CD14-positive monocyte (primary cell): Measurements from ENCODE around the gene TUBB3. TPM values are rescaled to one million over a fixed set of nuclear protein-coding genes. Genes with fewer than 3 reads are reported as not detected.

Experiments
- DNase-seq, 3 donors: peaks; one replicate each; pipeline ENCODE4 v3.0.0-alpha.2; 2011 to 2022
- H2AFZ ChIP-seq: 2 replicates; pipeline ENCODE4 v1.6.0; 2012; ENCODE audit warnings: mild to moderate bottlenecking, low read depth, low read length, inconsistent platforms; ENCODE audit not compliant: insufficient read depth, poor library complexity, severe bottlenecking
- H3K27ac ChIP-seq, 2 donors: 1 replicate in 1 of 2; 2 replicates in 1 of 2; pipeline ENCODE4 v1.5.1; 2012 to 2013; ENCODE audit warnings: low read length in 2 of 2, control low read depth in 1 of 2, inconsistent platforms in 1 of 2, low read depth in 1 of 2, mild to moderate bottlenecking in 1 of 2
- H3K27me3 ChIP-seq, 2 donors: one replicate each; pipeline versions ENCODE4 v1.6.0 to v1.6.1; 2011 to 2013; ENCODE audit warnings: low read length in 2 of 2; ENCODE audit not compliant: control insufficient read depth in 2 of 2, insufficient read depth in 2 of 2
- H3K36me3 ChIP-seq, 2 donors: replicated peaks in 1 of 2; 1 replicate in 1 of 2; 2 replicates in 1 of 2; pipeline versions ENCODE4 v1.5.1 to v1.6.1; 2012 to 2013; ENCODE audit warnings: low read length in 2 of 2, control low read depth in 1 of 2, inconsistent platforms in 1 of 2, mild to moderate bottlenecking in 1 of 2; ENCODE audit not compliant: insufficient read depth in 2 of 2, control insufficient read depth in 1 of 2
- H3K4me1 ChIP-seq, 2 donors: 1 replicate in 1 of 2; 2 replicates in 1 of 2; pipeline versions ENCODE4 v1.5.1 to v1.6.1; 2012 to 2013; ENCODE audit warnings: low read length in 2 of 2, control low read depth in 1 of 2, inconsistent platforms in 1 of 2, mild to moderate bottlenecking in 1 of 2, moderate library complexity in 1 of 2; ENCODE audit not compliant: insufficient read depth in 2 of 2, control insufficient read depth in 1 of 2
- H3K4me2 ChIP-seq: replicated peaks from 2 replicates; pipeline ENCODE3; 2012; ENCODE audit warnings: low read length, moderate library complexity, mild to moderate bottlenecking; ENCODE audit not compliant: poor library complexity, severe bottlenecking; ENCODE audit errors: extremely low read depth
- H3K4me3 ChIP-seq, 3 experiments: fragments of 200-600 bp in 1 of 3; sonication (generic) in 1 of 3; replicated peaks in 1 of 3; 1 replicate in 2 of 3; 2 replicates in 1 of 3; pipeline ENCODE4 v1.5.1; 2011 to 2013; ENCODE audit warnings: low read length in 3 of 3, mild to moderate bottlenecking in 3 of 3, control low read depth in 2 of 3, low read depth in 2 of 3, inconsistent platforms in 1 of 3, moderate library complexity in 1 of 3
- H3K79me2 ChIP-seq: 2 replicates; pipeline ENCODE4 v1.6.0; 2012; ENCODE audit warnings: mild to moderate bottlenecking, control low read depth, inconsistent platforms, low read length, moderate library complexity; ENCODE audit not compliant: insufficient read depth
- H3K9ac ChIP-seq: 2 replicates; pipeline ENCODE4 v1.6.0; 2017; ENCODE audit warnings: low read length, mild to moderate bottlenecking; ENCODE audit not compliant: insufficient read depth, poor library complexity, severe bottlenecking
- H3K9me3 ChIP-seq, 2 donors: replicated peaks in 1 of 2; 1 replicate in 1 of 2; 2 replicates in 1 of 2; pipeline versions ENCODE4 v1.5.1 to v1.6.1; 2012 to 2013; ENCODE audit warnings: low read length in 2 of 2, control low read depth in 1 of 2; ENCODE audit not compliant: control insufficient read depth in 1 of 2, insufficient read depth in 1 of 2
- H4K20me1 ChIP-seq: 2 replicates; pipeline ENCODE4 v1.6.0; 2012; ENCODE audit warnings: mild to moderate bottlenecking, low read length, control low read depth, moderate library complexity; ENCODE audit not compliant: insufficient read depth
- H3K27ac Mint-ChIP-seq, 7 donors: one replicate each; pipeline ENCODE4 v1.8.0; 2020; ENCODE audit warnings: mild to moderate bottlenecking in 7 of 7, mixed read lengths in 7 of 7, moderate library complexity in 6 of 7, inconsistent platforms in 2 of 7
- H3K27me3 Mint-ChIP-seq, 3 donors: one replicate each; pipeline ENCODE4 v1.8.0; 2021 to 2022; ENCODE audit warnings: low read depth in 3 of 3, mild to moderate bottlenecking in 3 of 3, mixed read lengths in 3 of 3, moderate library complexity in 3 of 3, inconsistent platforms in 1 of 3
- H3K36me3 Mint-ChIP-seq, 2 donors: one replicate each; pipeline ENCODE4 v1.8.0; 2020; ENCODE audit warnings: mixed read lengths in 2 of 2, inconsistent platforms in 1 of 2, mild to moderate bottlenecking in 1 of 2
- H3K4me1 Mint-ChIP-seq: one replicate; pipeline ENCODE4 v1.8.0; 2020; ENCODE audit warnings: mild to moderate bottlenecking, mixed read lengths
- H3K4me3 Mint-ChIP-seq, 2 donors: one replicate each; pipeline ENCODE4 v1.8.0; 2020; ENCODE audit warnings: mild to moderate bottlenecking in 2 of 2, mixed read lengths in 2 of 2, moderate library complexity in 1 of 2
- H3K9me3 Mint-ChIP-seq, 7 donors: one replicate each; pipeline ENCODE4 v1.8.0; 2020 to 2022; ENCODE audit warnings: mixed read lengths in 7 of 7, mild to moderate bottlenecking in 6 of 7, moderate library complexity in 6 of 7, inconsistent platforms in 2 of 7
- CTCF ChIP-seq: fragments of 200-600 bp; IDR thresholded peaks from one replicate; pipeline ENCODE4 v1.8.0; 2022; ENCODE audit warnings: antibody characterized with exemption, mild to moderate bottlenecking
- WGBS: methylation state at CpG from one replicate; pipeline ENCODE4 v1.1.5; 2013; ENCODE audit warnings: missing lambda C conversion rate; ENCODE audit not compliant: insufficient coverage; 5-methylcytosine and 5-hydroxymethylcytosine counted together
- intact Hi-C, 2 donors: fragments of 100-400 bp; cut with micrococcal nuclease; formaldehyde crosslinking; loops; one replicate each; pipeline versions ENCODE4 v1.15.0 to v1.15.1; 2023
- polyA plus RNA-seq, 3 donors: library from polyadenylated mRNA; depleted of rRNA in 1 of 3; unstranded in 2 of 3; stranded (reverse) in 1 of 3; fragments of 300-500 nt in 2 of 3; fragments of >200 nt in 1 of 3; fragmentation: Illumina TruSeq in 2 of 3; gene quantifications; 1 replicate in 2 of 3; 2 replicates in 1 of 3; pipeline ENCODE4 v1.2.3, GENCODE V29; 2012 to 2021

The TUBB3 gene
- polyA plus RNA-seq, 3 donors = 2.9 TPM; not detected in 2

GRCh38 chr16:89892635-89893034, 30.5 kb upstream of the TUBB3 start:
- peaks cover 88 to 98% of the 10 kb centered on the region in 2 donors for H3K36me3 ChIP-seq
- Mint-ChIP-seq H3K27ac (peak overlapping the region in 1 of 7 donors; percentile 21), H3K36me3 (peaks cover 69 to 94% of the 10 kb centered on the region in 2 donors)

GRCh38 chr16:89893642-89894548, 29.2 kb upstream of the TUBB3 start:
- H3K4me2 ChIP-seq = no peak overlapping the region
- intact Hi-C loops = no loop called here
- H3K9ac ChIP-seq = no peak overlapping the region
- Mint-ChIP-seq H3K27ac (no peak overlapping the region), H3K4me3 (no peak overlapping the region), H3K27me3 (no peaks in the 10 kb centered on the region), H3K4me1 (no peaks in the 10 kb centered on the region), H3K36me3 (peaks cover 71 to 94% of the 10 kb centered on the region in 2 donors), H3K9me3 (peaks cover 0 to 2% (median 0%) of the 10 kb centered on the region in 7 donors)
- no peaks in the 10 kb centered on the region for H3K9me3 ChIP-seq
- no peak overlapping the region for H3K4me3 ChIP-seq
- peaks cover 82% of the 10 kb centered on the region for H4K20me1 ChIP-seq
- H3K4me1 ChIP-seq = no peaks in the 10 kb centered on the region
- peaks cover 2% of the 10 kb centered on the region for H3K79me2 ChIP-seq
- H3K36me3 ChIP-seq = peaks cover 91 to 98% of the 10 kb centered on the region in 2 donors
- no peaks in the 10 kb centered on the region for H3K27me3 ChIP-seq
- no peak overlapping the region for H3K27ac ChIP-seq
- DNase-seq = no peak
- H2AFZ ChIP-seq = no peak overlapping the region
- TF ChIP-seq CTCF = no peak
- WGBS = 97% methylated on average over 30 of the region's 45 CpGs

More at GRCh38 chr16:89892635-89893034, 30.5 kb upstream of the TUBB3 start:
- Histone ChIP-seq H2AFZ (no peak overlapping the region), H3K9me3 (no peaks in the 10 kb centered on the region), H3K27me3 (no peaks in the 10 kb centered on the region), H3K9ac (no peak overlapping the region), H3K4me1 (no peaks in the 10 kb centered on the region), H4K20me1 (peaks cover 76% of the 10 kb centered on the region), H3K27ac (no peak overlapping the region), H3K4me3 (no peak overlapping the region), H3K79me2 (peaks cover 2% of the 10 kb centered on the region), H3K4me2 (no peak overlapping the region)
- TF ChIP-seq CTCF = no peak
- Mint-ChIP-seq H3K9me3 (peaks cover 0 to 2% (median 0%) of the 10 kb centered on the region in 7 donors), H3K4me3 (no peak overlapping the region), H3K27me3 (no peaks in the 10 kb centered on the region), H3K4me1 (no peaks in the 10 kb centered on the region)
- 98% methylated on average over 8 of the region's 9 CpGs for WGBS
- intact Hi-C loops = no loop called here
- DNase-seq = no peak
